RWPE2 (cell line): Measurements from ENCODE around the gene MORN1.

Source experiments
- ATAC-seq: fragments of 200-7000 bp; cut with Tn5 transposase; 3 replicates; pipeline ENCODE4 v1.9.1; 2021; ENCODE audit warnings: low read depth
- DNase-seq: peaks from one replicate; pipeline ENCODE4 v3.0.0-alpha.2; 2020; ENCODE audit warnings: low spot score
- H3K27ac ChIP-seq: fragments of 450-650 bp; 2 replicates; pipeline ENCODE4 v1.5.1; 2017; ENCODE audit warnings: mild to moderate bottlenecking; ENCODE audit not compliant: poor library complexity, severe bottlenecking
- H3K27me3 ChIP-seq: fragments of 250-450 bp; sonication (Bioruptor Pico); 2 replicates; pipeline ENCODE4 v1.5.1; 2021; ENCODE audit warnings: mild to moderate bottlenecking, moderate library complexity; ENCODE audit not compliant: insufficient read depth, poor library complexity, severe bottlenecking
- H3K36me3 ChIP-seq: fragments of 250-450 bp; sonication (Bioruptor Pico); 2 replicates; pipeline ENCODE4 v1.5.1; 2020; ENCODE audit warnings: low read depth, mild to moderate bottlenecking, moderate library complexity
- H3K4me1 ChIP-seq: fragments of 250-450 bp; sonication (Bioruptor Pico); 2 replicates; pipeline ENCODE4 v1.5.1; 2021; ENCODE audit warnings: mild to moderate bottlenecking, moderate library complexity; ENCODE audit not compliant: insufficient read depth, poor library complexity, severe bottlenecking
- H3K4me3 ChIP-seq: fragments of 250-450 bp; sonication (Bioruptor Pico); 2 replicates; pipeline ENCODE4 v1.5.1; 2021; ENCODE audit warnings: mild to moderate bottlenecking, moderate library complexity; ENCODE audit not compliant: severe bottlenecking
- H3K9me3 ChIP-seq: fragments of 250-450 bp; sonication (Bioruptor Pico); 2 replicates; pipeline ENCODE4 v1.5.1; 2021; ENCODE audit warnings: mild to moderate bottlenecking, moderate library complexity; ENCODE audit not compliant: severe bottlenecking
- CTCF ChIP-seq: fragments of 450-650 bp; IDR thresholded peaks from one replicate; pipeline ENCODE4 v1.5.1; 2017; ENCODE audit warnings: mild to moderate bottlenecking, moderate library complexity; ENCODE audit not compliant: poor library complexity, severe bottlenecking

MORN1 gene

DNA sequence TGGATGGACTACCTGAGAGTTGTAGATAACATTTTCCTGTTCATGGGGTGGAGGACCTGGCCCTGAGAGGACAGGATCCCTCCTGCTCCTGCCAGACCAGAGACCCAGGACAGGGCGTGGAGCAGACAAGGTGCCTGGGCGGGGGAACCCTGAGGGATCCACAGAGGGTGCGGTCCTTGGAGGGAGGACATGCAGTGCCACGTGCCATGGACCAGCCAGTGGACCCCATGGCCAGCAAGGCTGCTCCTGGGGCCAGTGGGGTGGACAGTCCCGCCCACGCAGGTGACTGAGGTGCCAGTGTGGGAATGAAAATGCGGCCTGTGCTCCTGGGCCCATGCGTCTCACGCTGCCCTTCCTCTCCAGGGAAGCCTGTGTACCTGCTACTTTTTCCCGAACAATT lies 3.9 kb upstream of the MORN1 start:
- ATAC-seq (no peak), DNase-seq (no peak)
- H3K27ac ChIP-seq = no peak overlapping the region
- no peaks in the 10 kb centered on the region for H3K9me3 ChIP-seq
- TF ChIP-seq CTCF = no peak
- peaks cover 69% of the 10 kb centered on the region for H3K36me3 ChIP-seq
- H3K4me1 ChIP-seq = no peaks in the 10 kb centered on the region
- no peaks in the 10 kb centered on the region for H3K27me3 ChIP-seq
- no peak overlapping the region for H3K4me3 ChIP-seq

- TF ChIP-seq CTCF = no peak
- Histone ChIP-seq H3K9me3 (no peaks in the 10 kb centered on the region), H3K27me3 (no peaks in the 10 kb centered on the region), H3K4me1 (no peaks in the 10 kb centered on the region), H3K4me3 (no peak overlapping the region), H3K36me3 (peaks cover 64% of the 10 kb centered on the region), H3K27ac (no peak overlapping the region)
- no peak for ATAC-seq
- no peak for DNase-seq
Observed at GRCh38 chr1:2394761-2395160, 3.4 kb upstream of the MORN1 start.

- DNase-seq = no peak
Observed at GRCh38 chr1:2394220-2394619, 2.9 kb upstream of the MORN1 start.

DNA sequence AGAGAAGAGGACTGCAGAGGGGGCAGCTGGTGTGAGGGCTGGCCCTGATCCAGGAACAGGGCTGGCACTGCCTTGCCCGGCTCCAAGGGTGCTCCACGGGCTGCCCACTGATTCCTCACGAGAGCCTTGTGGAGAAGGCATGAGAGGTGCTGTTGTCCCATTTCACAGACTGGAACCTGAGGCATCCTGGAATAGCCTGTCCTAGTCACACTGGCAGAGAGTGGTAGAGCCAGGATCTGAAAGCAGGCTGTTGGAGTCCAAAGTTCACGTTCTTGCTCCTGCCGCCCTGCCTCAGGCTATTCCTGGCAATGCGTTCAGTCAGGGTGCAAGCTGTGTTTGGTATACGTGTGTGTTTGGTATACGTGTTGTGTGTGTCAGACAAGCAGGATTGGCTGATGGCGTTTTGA lies 2.1 kb upstream of the MORN1 start:
- Histone ChIP-seq H3K4me1 (no peaks in the 10 kb centered on the region), H3K9me3 (no peaks in the 10 kb centered on the region), H3K27ac (no peak overlapping the region), H3K27me3 (no peaks in the 10 kb centered on the region), H3K36me3 (peaks cover 51% of the 10 kb centered on the region), H3K4me3 (no peak overlapping the region)
- TF ChIP-seq CTCF = no peak
- ATAC-seq (no peak), DNase-seq (no peak)

More at GRCh38 chr1:2394220-2394619, 2.9 kb upstream of the MORN1 start:
- H3K36me3 ChIP-seq = peaks cover 59% of the 10 kb centered on the region
- H3K9me3 ChIP-seq = no peaks in the 10 kb centered on the region
- no peak for ATAC-seq
- H3K27me3 ChIP-seq = no peaks in the 10 kb centered on the region
- H3K4me1 ChIP-seq = no peaks in the 10 kb centered on the region
- H3K4me3 ChIP-seq = no peak overlapping the region
- no peak for TF ChIP-seq CTCF
- H3K27ac ChIP-seq = no peak overlapping the region

- peak overlapping the region; percentile 47 for H3K27ac ChIP-seq
- no peaks in the 10 kb centered on the region for H3K4me1 ChIP-seq
- no peak for TF ChIP-seq CTCF
- no peaks in the 10 kb centered on the region for H3K27me3 ChIP-seq
- DNase-seq (no peak), ATAC-seq (no peak)
- peaks cover 43% of the 10 kb centered on the region for H3K36me3 ChIP-seq
- H3K4me3 ChIP-seq = peak overlapping the region; percentile 68
- H3K9me3 ChIP-seq = no peaks in the 10 kb centered on the region
Observed at GRCh38 chr1:2392686-2393085, 1.3 kb upstream of the MORN1 start.
